Measurements from ENCODE around the gene INTS13. TPM values are rescaled to one million over a fixed set of nuclear protein-coding genes. Genes with fewer than 3 reads are reported as not detected.

Gene INTS13
- total RNA-seq, 1 experiment from 2014 or later: 54.0 TPM

GRCh38 chr12:26891704-26892103, 46.1 kb downstream of the INTS13 start (continued):
- no peak for TF ChIP-seq STAT6 (CRISPR knock-in tag; conservative IDR thresholded peaks at IDR 0.05; ENCODE audit: low read depth)
- TF ChIP-seq ZNF416 (CRISPR knock-in tag; IDR thresholded peaks at IDR 0.05): no peak

GRCh38 chr12:26890784-26891183, 47.0 kb downstream of the INTS13 start:
- DNase-seq (ENCODE audit: low spot score) (no peak), ATAC-seq (no peak)
- CTCF ChIA-PET: interaction anchor here (1.0 to 1.5 kb wide), 2 partner anchors 14 to 416 kb away, joined by 3 to 8 read pairs; no protein-coding TSS in a partner anchor
- no peak for TF ChIP-seq FOXP1 (CRISPR knock-in tag; IDR thresholded peaks at IDR 0.05; ENCODE audit: borderline replicate concordance)
- Mint-ChIP-seq H3K9me3 (no peaks in the 10 kb centered on the region), H3K4me3 (no peak overlapping the region), H3K27me3 (ENCODE audit: low read depth) (no peaks in the 10 kb centered on the region), H3K27ac (no peak overlapping the region), H3K36me3 (no peaks in the 10 kb centered on the region; the same call in 1 of the 2 replicates), H3K4me1 (no peaks in the 10 kb centered on the region)
- POLR2A ChIA-PET: no interaction called here

- ChIA-PET CTCF (interaction anchor here (0.5 to 2.3 kb wide), 38 partner anchors 9 to 764 kb away, joined by 3 to 24 read pairs (median 4); partner anchors contain the start of genes ITPR2, MED21 and TM7SF3), POLR2A (interaction anchor here (0.6 kb wide), 1 partner anchor 10 kb away, joined by 3 read pairs; no protein-coding TSS in a partner anchor)
- no peak overlapping the region for H3K27ac Mint-ChIP-seq
- peak; percentile 85 for DNase-seq (ENCODE audit: low spot score)
- peaks cover 22% of the 10 kb centered on the region for H3K9me3 Mint-ChIP-seq
- H3K36me3 Mint-ChIP-seq: peaks cover 3% of the 10 kb centered on the region
- TF ChIP-seq MLX (CRISPR knock-in tag; IDR thresholded peaks at IDR 0.05): no peak
- TF ChIP-seq E2F1 (CRISPR knock-in tag; IDR thresholded peaks at IDR 0.05): no peak
- no peak for TF ChIP-seq GABPB1 (CRISPR knock-in tag; IDR thresholded peaks at IDR 0.05)
- no peak for TF ChIP-seq ZNF512 (CRISPR knock-in tag; IDR thresholded peaks at IDR 0.05; ENCODE audit: borderline replicate concordance)
- peak; percentile 95 for TF ChIP-seq CTCF (IDR thresholded peaks at IDR 0.05)
- TF ChIP-seq ATF2 (CRISPR knock-in tag; IDR thresholded peaks at IDR 0.05; ENCODE audit: borderline replicate concordance, low read depth): no peak
- peaks cover 6% of the 10 kb centered on the region; the same call in 1 of the 2 replicates for H3K27me3 Mint-ChIP-seq (ENCODE audit: low read depth)
- H3K4me1 Mint-ChIP-seq: no peaks in the 10 kb centered on the region
- no peak overlapping the region for H3K4me3 Mint-ChIP-seq
- ATAC-seq: peak; percentile 95
Measured at GRCh38 chr12:26884765-26885576, 52.8 kb downstream of the INTS13 start.

All from WTC11 (cell line).